GF-D8 (cell line): Measurements from ENCODE around the gene BCAS3.

ENCODE experiments used
- DNase-seq: peaks from one replicate; lab custom pipeline; 2025; lab: John Stamatoyannopoulos, UW

Gene BCAS3

DNA sequence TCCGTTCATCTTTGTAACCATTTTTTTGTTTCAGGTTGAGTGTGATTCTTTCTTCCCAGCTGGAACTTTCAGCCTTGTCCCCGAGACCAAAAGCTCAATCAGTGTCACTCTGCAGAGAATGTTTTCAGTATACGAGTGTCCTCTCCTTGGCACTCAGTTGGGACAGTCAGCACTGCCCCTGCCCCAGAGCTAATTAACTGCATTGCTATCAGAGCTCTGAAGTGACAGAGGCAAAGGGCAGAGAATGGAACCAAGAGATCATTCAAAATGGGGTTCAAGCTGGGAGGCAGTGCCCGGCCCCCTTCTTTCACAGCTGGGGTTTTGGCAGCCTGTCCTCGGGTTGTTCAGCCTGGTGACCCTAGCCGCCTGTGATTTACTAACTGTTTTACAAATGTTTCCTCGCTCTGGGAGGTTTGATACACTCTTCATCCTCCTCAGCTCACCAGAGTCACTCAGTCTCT is 526.0 kb downstream of the BCAS3 start:
- DNase-seq, result no peak

DNA sequence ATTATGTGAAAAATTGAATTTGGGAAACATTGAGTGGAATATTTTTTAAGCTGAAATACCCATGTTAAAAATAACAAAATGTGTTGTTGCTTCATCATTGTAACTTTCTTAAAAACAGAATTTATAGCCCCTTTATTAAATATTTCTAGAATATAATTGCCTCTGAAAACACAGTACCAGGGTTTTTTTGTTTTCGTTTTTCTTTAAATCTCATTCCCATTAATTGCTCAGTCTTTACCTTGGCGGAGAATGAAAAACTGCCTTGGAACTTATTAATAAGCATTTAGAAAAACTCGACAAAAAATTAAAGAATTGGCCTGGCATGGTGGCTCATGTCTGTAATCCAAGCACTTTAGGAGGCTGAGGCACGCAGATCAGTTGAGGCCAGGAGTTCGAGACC is 526.8 kb downstream of the BCAS3 start:
- no peak for DNase-seq

- DNase-seq, result no peak
Observed at GRCh38 chr17:61205401-61205800, 527.8 kb downstream of the BCAS3 start.

DNA sequence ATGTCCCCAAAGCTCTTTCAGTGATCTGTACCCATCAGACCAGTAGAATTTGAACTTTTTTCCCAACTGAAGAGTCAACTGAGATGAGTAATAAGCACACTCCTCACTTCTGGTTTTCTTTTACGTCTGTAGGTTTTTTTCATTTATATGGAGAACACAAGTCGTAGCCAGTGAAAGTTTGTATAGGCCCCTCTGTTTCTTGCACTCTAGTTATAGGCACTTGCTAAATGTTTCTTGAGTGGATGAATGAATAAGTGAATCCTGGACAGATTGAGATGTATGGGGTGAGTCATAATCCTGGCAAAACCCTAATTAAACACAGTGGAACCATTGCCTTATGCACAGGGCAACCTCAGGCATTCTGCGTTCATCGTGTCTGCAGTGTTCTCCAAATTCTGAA is 528.3 kb downstream of the BCAS3 start:
- DNase-seq, result no peak

DNA sequence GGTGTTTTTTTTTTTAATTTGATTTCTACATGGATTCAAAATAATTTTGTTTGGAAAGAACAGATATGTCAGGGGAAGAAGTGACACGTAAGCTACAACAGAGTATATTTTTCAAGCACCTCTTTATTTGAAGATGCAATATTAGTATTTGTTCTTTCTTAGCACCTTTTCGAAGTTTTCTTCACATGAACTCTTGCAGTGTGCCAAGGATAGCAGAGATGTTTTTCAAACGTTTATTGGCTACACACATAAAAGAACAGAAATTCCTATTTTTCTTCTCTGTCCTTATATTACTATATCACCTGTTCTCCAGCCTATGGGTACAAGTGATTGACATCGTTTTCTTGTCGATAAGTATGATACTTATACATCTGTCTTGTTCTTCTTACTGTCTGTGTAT is 529.3 kb downstream of the BCAS3 start:
- no peak for DNase-seq

GRCh38 chr17:61208301-61209105 is 530.9 kb downstream of the BCAS3 start:
- DNase-seq, result no peak

DNA sequence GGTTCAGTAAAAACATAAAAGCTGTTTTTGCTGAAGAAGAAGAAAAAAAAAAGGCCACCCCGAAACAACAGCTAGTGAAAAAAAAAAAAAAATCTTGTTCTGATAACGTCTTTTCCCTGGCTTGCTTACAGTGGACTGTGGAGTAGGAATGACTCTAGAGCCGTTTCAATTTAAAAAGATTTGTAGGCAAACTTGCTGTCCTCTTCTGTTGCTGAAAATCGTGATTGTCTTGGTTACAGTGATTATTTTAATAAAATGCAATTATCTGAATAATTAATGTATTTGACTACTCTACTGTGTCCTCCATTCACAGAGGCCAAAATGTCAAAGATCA is 531.4 kb downstream of the BCAS3 start:
- DNase-seq, result no peak

DNA sequence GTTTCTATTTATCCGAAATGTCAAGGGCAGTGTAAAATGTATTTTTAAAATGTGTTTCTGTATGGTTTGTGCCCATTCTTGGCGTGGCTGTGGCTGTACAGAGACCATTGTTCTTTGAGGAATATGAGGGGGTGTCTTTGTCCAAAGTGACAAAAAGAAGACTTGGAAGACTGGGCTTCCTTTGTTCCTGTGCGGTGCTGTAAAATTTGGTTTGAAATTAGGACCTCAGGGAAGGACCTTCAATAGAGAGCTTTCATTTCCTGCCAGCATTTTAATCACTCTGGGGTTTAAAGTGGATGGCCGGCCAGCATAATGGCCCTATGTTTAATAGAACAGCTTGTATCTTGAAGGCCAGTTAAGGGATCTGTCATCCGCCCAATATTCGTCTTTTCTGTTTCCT is 531.9 kb downstream of the BCAS3 start:
- DNase-seq, result no peak

DNA sequence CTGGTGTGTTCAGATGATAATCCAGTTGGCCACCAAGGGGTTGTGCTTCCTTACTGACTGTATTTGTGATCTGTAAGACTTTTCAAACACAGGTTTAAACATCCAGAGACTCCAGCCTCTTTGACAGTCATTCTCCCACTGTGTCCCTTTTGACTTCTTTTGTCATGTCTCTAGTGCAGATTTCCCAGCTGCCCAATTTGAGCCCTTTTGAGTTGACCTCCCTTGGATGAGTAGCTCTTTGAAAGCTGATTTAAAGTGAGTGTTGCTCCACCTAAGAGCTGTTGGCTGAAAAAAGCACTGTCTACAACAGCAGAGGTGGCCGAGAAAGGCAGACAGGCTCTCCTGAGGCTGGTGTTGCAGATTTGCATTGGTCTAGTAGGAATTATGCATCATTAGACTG is 533.6 kb downstream of the BCAS3 start:
- DNase-seq, result no peak

DNA sequence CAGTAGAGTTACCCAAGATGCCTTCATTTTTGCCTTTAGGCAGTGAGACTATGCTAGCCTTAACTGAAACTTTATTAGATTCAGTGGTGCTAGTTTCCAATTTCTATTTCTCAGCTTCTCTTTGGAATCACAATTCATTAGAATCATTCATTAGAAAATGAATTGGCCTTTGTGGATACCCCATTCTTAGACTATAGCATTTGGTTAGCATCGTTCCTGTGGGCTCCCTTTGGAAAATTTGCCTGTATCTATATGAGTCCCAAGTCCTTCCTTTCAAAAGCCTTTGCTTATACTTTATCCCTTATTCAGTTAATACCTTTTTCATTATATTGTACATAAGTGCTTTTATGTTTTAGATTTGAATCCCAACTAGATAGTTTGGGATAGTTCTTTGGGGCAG is 535.0 kb downstream of the BCAS3 start:
- no peak for DNase-seq

GRCh38 chr17:61214753-61215152 is 537.1 kb downstream of the BCAS3 start:
- no peak for DNase-seq

DNA sequence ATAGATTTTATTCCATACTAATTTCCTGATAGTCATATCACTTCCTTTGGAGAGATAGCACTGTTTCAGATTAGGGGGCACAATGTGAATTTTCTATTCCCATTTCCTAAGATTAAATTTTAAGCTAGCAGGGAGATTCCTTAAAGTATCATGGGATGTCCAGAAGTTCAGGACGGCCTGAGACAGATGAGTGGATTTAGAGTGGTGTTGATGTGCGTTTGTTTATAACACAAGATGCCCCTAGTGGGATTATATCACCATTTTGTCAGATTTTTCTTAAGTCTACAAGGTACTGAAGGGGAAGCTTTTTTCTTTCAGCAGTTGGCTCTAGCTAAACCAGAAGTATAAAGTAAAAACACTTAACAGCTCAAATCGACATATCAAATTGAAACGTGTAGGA is 538.4 kb downstream of the BCAS3 start:
- no peak for DNase-seq

GRCh38 chr17:61217878-61218437 is 540.3 kb downstream of the BCAS3 start:
- no peak for DNase-seq

DNA sequence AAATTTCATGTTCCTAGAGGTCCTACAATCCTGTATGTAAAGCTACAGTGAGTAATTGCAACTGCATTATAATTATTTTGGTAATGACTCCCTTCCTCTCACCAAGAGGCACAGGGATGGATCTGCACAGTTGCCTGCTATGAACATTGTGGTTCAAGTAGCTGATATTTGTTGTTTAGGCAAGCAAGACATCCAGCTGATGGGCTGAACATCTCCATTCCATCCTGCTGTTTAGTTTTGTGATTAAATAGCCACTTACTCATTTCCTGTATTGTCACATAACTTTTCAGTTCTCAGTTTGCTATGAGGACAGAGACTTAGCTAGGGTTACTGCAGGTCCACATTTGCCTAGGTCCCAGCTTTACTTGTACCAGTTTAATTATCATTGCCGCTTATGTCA is 540.8 kb downstream of the BCAS3 start:
- no peak for DNase-seq

- no peak for DNase-seq
Observed at GRCh38 chr17:61219460-61219859, 541.8 kb downstream of the BCAS3 start.

DNA sequence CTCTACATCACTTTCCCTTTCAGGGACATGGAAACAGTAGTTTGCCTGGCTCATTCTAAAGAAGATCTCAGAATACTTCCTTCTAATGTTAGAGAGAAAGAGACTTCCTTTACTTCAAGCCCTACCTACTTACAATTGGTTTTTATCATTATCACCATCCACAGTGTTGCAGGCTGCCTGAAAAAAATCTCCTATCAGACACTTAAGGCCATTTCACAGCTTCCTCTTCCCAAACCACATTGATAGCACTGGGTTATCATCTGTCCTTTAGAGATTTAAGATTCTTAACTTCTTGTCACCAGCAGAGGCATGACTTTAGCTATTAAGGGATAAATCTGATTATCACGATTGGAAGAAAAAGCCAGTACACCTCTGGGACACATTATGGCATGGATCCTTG is 543.5 kb downstream of the BCAS3 start:
- peak; percentile 19 for DNase-seq

DNA sequence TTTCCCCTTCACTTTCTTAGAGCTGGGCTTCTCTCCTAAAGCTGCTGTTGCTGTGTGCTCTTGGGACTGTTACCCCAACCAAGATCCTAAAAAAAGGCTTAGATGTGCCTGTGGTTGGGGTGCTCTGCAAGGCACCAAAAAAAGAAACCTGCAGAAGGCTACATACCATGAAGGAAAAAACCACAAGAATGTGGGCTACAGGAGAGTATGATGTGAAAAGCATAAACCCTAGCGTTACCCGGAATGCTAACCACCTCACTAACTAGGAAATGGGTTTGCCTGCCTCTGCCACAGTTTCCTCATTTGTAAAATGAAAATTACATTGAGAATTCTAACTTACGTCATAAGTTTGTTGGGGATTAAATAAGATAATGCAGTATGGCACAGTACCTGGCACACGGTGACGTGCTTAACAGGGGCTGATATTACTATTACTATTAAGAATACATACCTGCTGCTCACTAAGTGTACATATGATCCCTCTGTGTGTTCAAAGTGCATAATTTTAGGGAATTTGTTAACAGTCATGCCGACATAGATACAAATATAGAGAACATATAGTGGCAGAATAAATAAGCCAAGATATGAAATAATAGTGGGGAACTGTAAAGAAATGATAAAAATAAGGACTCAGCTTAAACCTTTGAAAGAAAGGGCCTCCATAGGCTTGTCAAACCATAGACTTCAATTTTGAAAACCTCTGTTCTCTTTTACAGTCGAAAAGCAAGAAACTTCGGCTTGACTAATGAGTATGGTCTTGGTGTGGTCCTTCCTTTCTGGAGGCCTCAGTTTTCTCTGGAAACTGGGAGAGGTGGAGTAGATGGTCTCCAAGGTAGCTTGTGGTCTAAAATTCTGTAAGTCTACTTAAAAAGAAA is 544.2 kb downstream of the BCAS3 start:
- DNase-seq, result no peak

- no peak for DNase-seq
Observed at GRCh38 chr17:61223725-61224124, 546.1 kb downstream of the BCAS3 start.

DNA sequence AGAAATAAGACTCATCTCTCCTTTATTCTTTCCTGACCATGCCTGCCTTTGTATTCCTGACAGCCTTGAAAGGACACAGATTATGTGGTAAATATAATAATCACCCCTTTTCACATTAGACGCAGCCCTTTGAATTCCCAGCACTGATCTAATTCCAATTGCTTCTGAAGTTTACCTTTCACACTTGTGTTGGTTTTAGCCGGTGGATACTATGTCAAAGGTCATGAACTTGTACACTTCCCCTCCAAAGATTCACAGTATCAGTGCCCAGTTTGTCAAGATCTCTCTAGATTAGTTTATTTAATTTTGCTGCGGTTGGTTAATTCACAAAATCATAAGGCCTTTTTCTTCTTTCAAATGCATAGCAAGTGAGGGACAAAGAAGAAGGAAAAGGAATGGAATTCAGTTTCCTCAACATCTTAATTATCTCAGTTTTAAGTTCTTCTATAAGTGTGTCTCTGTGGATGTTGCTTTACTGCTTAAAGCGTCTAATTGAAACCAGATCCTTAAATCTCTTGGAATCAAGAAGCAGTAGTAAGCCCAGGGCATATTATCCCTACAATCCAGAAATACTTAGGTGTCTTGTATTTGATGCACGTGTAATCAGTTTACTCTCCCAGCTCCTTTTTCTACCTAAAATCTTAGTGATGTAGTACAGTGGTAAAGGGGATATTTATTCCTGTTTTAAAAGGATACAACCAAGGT is 547.7 kb downstream of the BCAS3 start:
- no peak for DNase-seq

- no peak for DNase-seq
Observed at GRCh38 chr17:61227866-61228265, 550.2 kb downstream of the BCAS3 start.

- DNase-seq, result no peak
Observed at GRCh38 chr17:61230461-61230860, 552.8 kb downstream of the BCAS3 start.
